Heart left ventricle (tissue), 16 donors: ENCODE measurements around the gene C1S. TPM values are rescaled to one million over a fixed set of nuclear protein-coding genes. Genes with fewer than 3 reads are reported as not detected.

Source experiments
- ATAC-seq, 4 donors: fragments of 200-7000 bp; cut with Tn5 transposase; one replicate each; pipeline ENCODE4 v1.9.1; 2020 to 2022; ENCODE audit warnings: moderate library complexity in 4 of 4, mild to moderate bottlenecking in 3 of 4, moderate number of reproducible peaks in 1 of 4
- DNase-seq, 5 donors: peaks; one replicate each; pipeline ENCODE4 v3.0.0-alpha.2; 2020
- H3K27ac ChIP-seq, 12 donors: fragments of 200-600 bp; sonication (generic) in 4 of 12; one replicate each; pipeline versions ENCODE4 v1.5.0 to v1.8.0; 2016 to 2022; ENCODE audit warnings: mild to moderate bottlenecking in 2 of 12
- H3K27me3 ChIP-seq, 9 donors: fragments of 200-600 bp; sonication (generic) in 2 of 9; one replicate each; pipeline versions ENCODE4 v1.5.1 to v1.8.0; 2016 to 2022; ENCODE audit warnings: mild to moderate bottlenecking in 3 of 9
- H3K36me3 ChIP-seq, 9 donors: fragments of 200-600 bp; sonication (generic) in 2 of 9; one replicate each; pipeline versions ENCODE4 v1.5.0 to v1.8.0; 2018 to 2022; ENCODE audit warnings: mild to moderate bottlenecking in 2 of 9
- H3K4me1 ChIP-seq, 12 donors: fragments of 200-600 bp; sonication (generic) in 4 of 12; one replicate each; pipeline versions ENCODE4 v1.5.0 to v1.8.0; 2016 to 2022; ENCODE audit warnings: mild to moderate bottlenecking in 3 of 12
- H3K4me3 ChIP-seq, 12 donors: fragments of 200-600 bp; sonication (generic) in 4 of 12; one replicate each; pipeline versions ENCODE4 v1.5.0 to v1.8.0; 2017 to 2022; ENCODE audit warnings: mild to moderate bottlenecking in 9 of 12, moderate library complexity in 4 of 12
- H3K9me3 ChIP-seq, 12 donors: fragments of 200-600 bp; sonication (generic) in 4 of 12; one replicate each; pipeline versions ENCODE4 v1.5.0 to v1.8.0; 2016 to 2022; ENCODE audit warnings: mild to moderate bottlenecking in 1 of 12
- POLR2A ChIP-seq, 2 donors: fragments of 450-650 bp; IDR thresholded peaks; one replicate each; pipeline ENCODE4 v1.6.1; 2017; ENCODE audit warnings: antibody characterized with exemption in 2 of 2, mild to moderate bottlenecking in 2 of 2, moderate library complexity in 2 of 2
- WGBS, 4 donors: extraction: QIAGEN DNeasy Blood & Tissue Kit in 2 of 4; methylation state at CpG; one replicate each; pipeline versions ENCODE4 v1.1.5 to v1.1.7; 2013 to 2018; 5-methylcytosine and 5-hydroxymethylcytosine counted together
- intact Hi-C, 10 donors: fragments of 100-400 bp; cut with DNase I; formaldehyde crosslinking; loops; one replicate each; pipeline versions ENCODE4 v1.11.1 to v1.14.2; 2022
- polyA plus RNA-seq, 2 donors: library from polyadenylated mRNA; stranded (reverse); fragments of 200-250 nt; gene quantifications; one replicate each; pipeline ENCODE4 v1.2.3, GENCODE V29; 2013
- total RNA-seq, 9 donors: library from RNA; depleted of rRNA in 2 of 9; stranded (reverse); fragments of >200 nt in 2 of 9; fragmentation: NEBNext Ultra II Directional in 3 of 9; extraction: Animal tissue kit (Norgen Biotek cat#: 25700) in 3 of 9; gene quantifications; one replicate each; pipeline versions ENCODE4 v1.1.0 to v1.2.4, GENCODE V29; 2016 to 2023
- TF ChIP-seq, protein P1 (sequence below), 12 donors: fragments of 200-600 bp; sonication (generic) in 4 of 12; IDR thresholded peaks; one replicate each; pipeline versions ENCODE4 v1.5.0 to v1.8.0; 2018 to 2022; ENCODE audit warnings: antibody characterized with exemption in 12 of 12, mild to moderate bottlenecking in 5 of 12
- donor health status: ischemic (EF 13 %, LVEDD 7.1; RV severe dilation, severe dysfunction).
- donor health status: healthy with polysubstance abuse.
- donor health status: DM: no; HTN: yes; CAD: no.
- donor health status: DM: no; HTN: no; CAD: no.
- donor health status: ischemic (EF 25% LVEDD 6.9; RV normal size, moderate dysfunction).
- donor health status: ischemic (EF 25% LVEDD 5.7; RV mildly dilated, moderate dysfunction).
- donor health status: healthy.
- donor health status: DM: yes; HTN: yes; CAD: no.
- donor health status: ischemic (EF 35%, LVEDD 5.7; RV mildly dilated, moderate dysfunction).
- donor health status: nonischemic (EF 11% LVEDD 7.7; RV severe dilation, severe dysfunction).
- donor health status: DM: yes; HTN: yes; CAD: no.
- donor health status: PGD.
- donor health status: ischemic (EF 29% LVEDD 5.4; RV normal size, mild dysfunction).
- donor health status: nonischemic (EF 23%, LVEDD 6.1; RV moderate dilation, normal function).

The C1S gene
- total and polyA plus RNA-seq, 11 donors, result 30.1 to 247 (median 60.5) TPM

DNA sequence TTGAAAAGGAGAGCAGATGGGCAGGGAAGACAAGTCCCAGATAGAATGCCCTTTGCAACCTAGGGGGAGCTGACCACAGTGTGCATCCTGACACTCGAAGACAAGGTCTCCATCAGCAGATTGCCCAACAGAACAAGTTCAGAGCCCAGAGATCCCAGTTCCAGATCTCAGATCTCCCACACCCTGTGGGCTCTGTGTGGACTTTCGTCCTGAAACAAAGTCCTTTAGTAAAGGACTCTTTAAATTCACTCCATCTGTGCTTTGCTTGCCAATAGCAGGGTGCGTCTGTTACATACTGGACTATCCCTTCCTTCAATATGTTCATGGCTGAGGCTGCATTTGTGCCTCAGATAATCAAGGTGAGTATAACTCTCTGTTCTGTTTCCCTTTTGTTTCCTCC lies 57.2 kb downstream of the C1S start:
- peaks cover 0 to 18% (median 5%) of the 10 kb centered on the region in 12 donors for H3K4me1 ChIP-seq
- ATAC-seq (no peak), DNase-seq (no peak)
- H3K9me3 ChIP-seq, result no peaks in the 10 kb centered on the region
- TF ChIP-seq POLR2A (IDR thresholded peaks at IDR 0.05), result no peak
- TF ChIP-seq, protein P1, sequence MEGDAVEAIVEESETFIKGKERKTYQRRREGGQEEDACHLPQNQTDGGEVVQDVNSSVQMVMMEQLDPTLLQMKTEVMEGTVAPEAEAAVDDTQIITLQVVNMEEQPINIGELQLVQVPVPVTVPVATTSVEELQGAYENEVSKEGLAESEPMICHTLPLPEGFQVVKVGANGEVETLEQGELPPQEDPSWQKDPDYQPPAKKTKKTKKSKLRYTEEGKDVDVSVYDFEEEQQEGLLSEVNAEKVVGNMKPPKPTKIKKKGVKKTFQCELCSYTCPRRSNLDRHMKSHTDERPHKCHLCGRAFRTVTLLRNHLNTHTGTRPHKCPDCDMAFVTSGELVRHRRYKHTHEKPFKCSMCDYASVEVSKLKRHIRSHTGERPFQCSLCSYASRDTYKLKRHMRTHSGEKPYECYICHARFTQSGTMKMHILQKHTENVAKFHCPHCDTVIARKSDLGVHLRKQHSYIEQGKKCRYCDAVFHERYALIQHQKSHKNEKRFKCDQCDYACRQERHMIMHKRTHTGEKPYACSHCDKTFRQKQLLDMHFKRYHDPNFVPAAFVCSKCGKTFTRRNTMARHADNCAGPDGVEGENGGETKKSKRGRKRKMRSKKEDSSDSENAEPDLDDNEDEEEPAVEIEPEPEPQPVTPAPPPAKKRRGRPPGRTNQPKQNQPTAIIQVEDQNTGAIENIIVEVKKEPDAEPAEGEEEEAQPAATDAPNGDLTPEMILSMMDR (IDR thresholded peaks at IDR 0.05), result no peak
- intact Hi-C loops, result no loop called here
- no peak overlapping the region for H3K27ac ChIP-seq
- WGBS, 4 donors, result 90 to 100% (median 92%) methylated on average over 3 of the region's 3 CpGs
- no peaks in the 10 kb centered on the region for H3K27me3 ChIP-seq
- H3K4me3 ChIP-seq, result no peak overlapping the region
- H3K36me3 ChIP-seq, result peaks cover 0 to 19% (median 0%) of the 10 kb centered on the region in 9 donors

DNA sequence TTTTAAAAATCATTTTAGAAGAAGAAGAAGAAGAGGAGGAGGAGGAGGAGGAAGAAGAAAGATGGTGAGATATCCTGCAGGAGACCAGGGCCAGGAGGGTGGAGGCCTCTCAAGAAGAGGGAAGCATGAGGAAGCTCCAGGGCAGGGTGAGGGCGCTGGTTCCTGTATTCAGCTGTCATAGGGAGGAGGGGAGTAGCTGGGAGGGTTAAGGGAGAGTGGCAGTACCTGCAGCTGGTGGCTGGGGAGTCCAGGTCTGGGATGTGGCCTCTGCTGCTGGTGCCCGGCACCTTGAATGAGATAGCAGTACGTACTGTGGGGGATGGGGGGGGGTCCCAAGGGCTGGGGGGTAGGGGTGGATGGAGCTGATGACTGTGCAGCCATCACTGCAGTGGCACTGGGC lies 58.4 kb downstream of the C1S start:
- Histone ChIP-seq H3K9me3 (no peaks in the 10 kb centered on the region), H3K4me3 (no peak overlapping the region), H3K27me3 (no peaks in the 10 kb centered on the region), H3K4me1 (peaks cover 0 to 19% (median 10%) of the 10 kb centered on the region in 12 donors), H3K27ac (no peak overlapping the region), H3K36me3 (peaks cover 0 to 19% (median 0%) of the 10 kb centered on the region in 9 donors)
- ATAC-seq (no peak), DNase-seq (no peak)
- TF ChIP-seq POLR2A (IDR thresholded peaks at IDR 0.05), result no peak
- TF ChIP-seq, protein P1 (IDR thresholded peaks at IDR 0.05), result no peak
- 66 to 85% (median 71%) methylated on average over 3 of the region's 3 CpGs for WGBS, 4 donors
- intact Hi-C loops, result no loop called here

DNA sequence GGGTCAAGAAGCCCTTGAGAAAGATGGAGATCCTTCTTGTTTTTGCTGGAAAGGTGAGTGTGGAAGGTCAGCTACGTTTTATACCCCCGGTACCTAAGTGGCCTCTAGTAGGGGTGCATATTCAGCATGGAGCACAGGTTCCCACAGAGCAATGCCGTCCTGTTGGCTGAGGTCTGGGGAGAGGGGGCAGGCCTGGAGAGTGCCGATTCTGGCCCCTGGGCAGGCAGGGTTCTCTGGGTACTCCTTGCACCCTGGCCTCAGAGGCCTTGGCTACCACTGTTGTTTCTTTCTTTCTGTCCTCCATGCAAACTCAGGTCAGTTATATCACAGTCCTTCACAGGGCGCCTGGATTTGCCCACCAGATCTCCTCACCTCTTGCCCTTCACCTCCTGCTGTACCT lies 59.6 kb downstream of the C1S start:
- Histone ChIP-seq H3K4me3 (no peak overlapping the region), H3K27ac (no peak overlapping the region), H3K27me3 (no peaks in the 10 kb centered on the region), H3K36me3 (peaks cover 0 to 19% (median 0%) of the 10 kb centered on the region in 9 donors), H3K4me1 (peaks cover 0 to 20% (median 10%) of the 10 kb centered on the region in 12 donors), H3K9me3 (no peaks in the 10 kb centered on the region)
- DNase-seq (no peak), ATAC-seq (no peak)
- no peak for TF ChIP-seq POLR2A (IDR thresholded peaks at IDR 0.05)
- TF ChIP-seq, protein P1 (IDR thresholded peaks at IDR 0.05), result no peak
- intact Hi-C loops, result no loop called here
- WGBS, 4 donors, result 88 to 95% (median 89%) methylated on average over 5 of the region's 5 CpGs

Other genes with a start within 250 kb of the C1S start
- 1 to 10 TPM; 1.8 to 5.2 (median 2.9) TPM for gene GPR162, start 238.9 kb upstream of the C1S start, total RNA-seq
- gene GPR162, start 238.9 kb upstream of the C1S start, polyA plus RNA-seq, result 1 to 10 TPM; 4.4 to 7.7 TPM
- gene P3H3, start 232.3 kb upstream of the C1S start, total RNA-seq, result 10 to 100 TPM in 7 of 9 donors, 1 to 10 TPM in 2; 4.2 to 26.7 (median 16.6) TPM
- gene P3H3, start 232.3 kb upstream of the C1S start, polyA plus RNA-seq, result 10 to 100 TPM; 11.5 to 29.9 TPM
- 10 to 100 TPM in 2 of 9 donors, 1 to 10 TPM in 6, under 1 TPM in 1; 0.64 to 12.4 (median 6.2) TPM for gene GNB3, start 219.8 kb upstream of the C1S start, total RNA-seq
- 1 to 10 TPM; 1.9 to 6.2 TPM for gene GNB3, start 219.8 kb upstream of the C1S start, polyA plus RNA-seq
- 1 to 10 TPM in 1 of 9 donors, under 1 TPM in 7, not detected in 1; 0.44 to 8.3 (median 0.96) TPM for gene CDCA3, start 209.4 kb upstream of the C1S start, total RNA-seq
- gene CDCA3, start 209.4 kb upstream of the C1S start, polyA plus RNA-seq, result under 1 TPM; 0.42 to 0.65 TPM
- 10 to 100 TPM; 42.0 to 96.8 (median 61.6) TPM for gene USP5, start 208.6 kb upstream of the C1S start, total RNA-seq
- 10 to 100 TPM; 23.4 to 52.8 TPM for gene USP5, start 208.6 kb upstream of the C1S start, polyA plus RNA-seq
- gene TPI1, start 193.2 kb upstream of the C1S start, total RNA-seq, result 1,000 to 10,000 TPM in 1 of 9 donors, 100 to 1,000 TPM in 8; 600 to 1,024 (median 730) TPM
- 1,000 to 10,000 TPM in 1 of 2 donors, 100 to 1,000 TPM in 1; 648 to 1,605 TPM for gene TPI1, start 193.2 kb upstream of the C1S start, polyA plus RNA-seq
- 1 to 10 TPM; 2.3 to 6.6 (median 3.1) TPM for gene SPSB2, start 187.4 kb upstream of the C1S start, total RNA-seq
- 1 to 10 TPM; 4.4 to 4.6 TPM for gene SPSB2, start 187.4 kb upstream of the C1S start, polyA plus RNA-seq
- 10 to 100 TPM in 5 of 9 donors, 1 to 10 TPM in 4; 8.2 to 15.1 (median 10.3) TPM for gene LRRC23, start 155.9 kb upstream of the C1S start, total RNA-seq
- 10 to 100 TPM; 14.8 to 15.3 TPM for gene LRRC23, start 155.9 kb upstream of the C1S start, polyA plus RNA-seq
- gene ENO2, start 146.1 kb upstream of the C1S start, total RNA-seq, result 10 to 100 TPM in 6 of 9 donors, 1 to 10 TPM in 3; 4.6 to 30.9 (median 11.6) TPM
- gene ENO2, start 146.1 kb upstream of the C1S start, polyA plus RNA-seq, result 10 to 100 TPM; 10.4 to 22.1 TPM
- gene ATN1, start 132.8 kb upstream of the C1S start, total RNA-seq, result 10 to 100 TPM; 38.4 to 82.9 (median 67.2) TPM
- gene ATN1, start 132.8 kb upstream of the C1S start, polyA plus RNA-seq, result 10 to 100 TPM; 61.3 to 65.6 TPM
- gene RNU7-1, start 116.9 kb upstream of the C1S start, total RNA-seq, result not detected
- not detected for gene RNU7-1, start 116.9 kb upstream of the C1S start, polyA plus RNA-seq
- gene C12orf57, start 116.7 kb upstream of the C1S start, total RNA-seq, result 100 to 1,000 TPM; 108 to 394 (median 167) TPM
- gene C12orf57, start 116.7 kb upstream of the C1S start, polyA plus RNA-seq, result 100 to 1,000 TPM; 258 to 460 TPM
- 10 to 100 TPM in 2 of 9 donors, 1 to 10 TPM in 7; 3.5 to 63.2 (median 5.9) TPM for gene PTPN6, start 109.4 kb upstream of the C1S start, total RNA-seq
- 1 to 10 TPM; 6.6 to 6.7 TPM for gene PTPN6, start 109.4 kb upstream of the C1S start, polyA plus RNA-seq
- gene PHB2, start 90.1 kb upstream of the C1S start, total RNA-seq, result 100 to 1,000 TPM; 128 to 189 (median 152) TPM
- 100 to 1,000 TPM; 112 to 192 TPM for gene PHB2, start 90.1 kb upstream of the C1S start, polyA plus RNA-seq
- 10 to 100 TPM; 24.2 to 43.1 (median 35.9) TPM for gene EMG1, start 89.8 kb upstream of the C1S start, total RNA-seq
- gene EMG1, start 89.8 kb upstream of the C1S start, polyA plus RNA-seq, result 10 to 100 TPM; 23.0 to 38.2 TPM
- gene LPCAT3, start 42.2 kb upstream of the C1S start, total RNA-seq, result 10 to 100 TPM; 19.9 to 66.3 (median 46.8) TPM
- 10 to 100 TPM; 26.9 to 43.4 TPM for gene LPCAT3, start 42.2 kb upstream of the C1S start, polyA plus RNA-seq
- 100 to 1,000 TPM in 5 of 9 donors, 10 to 100 TPM in 4; 42.6 to 343 (median 107) TPM for gene C1R, start 31.7 kb downstream of the C1S start, total RNA-seq
- gene C1R, start 31.7 kb downstream of the C1S start, polyA plus RNA-seq, result 10 to 100 TPM; 49.1 to 98.5 TPM
- 10 to 100 TPM in 3 of 9 donors, 1 to 10 TPM in 6; 5.4 to 27.1 (median 7.9) TPM for gene C1RL, start 48.5 kb downstream of the C1S start, total RNA-seq
- 1 to 10 TPM; 7.9 to 9.8 TPM for gene C1RL, start 48.5 kb downstream of the C1S start, polyA plus RNA-seq
- gene RBP5, start 68.2 kb downstream of the C1S start, total RNA-seq, result 1 to 10 TPM in 1 of 9 donors, under 1 TPM in 1, not detected in 7; 0.86 to 2.1 TPM
- under 1 TPM; 0.34 to 0.94 TPM for gene RBP5, start 68.2 kb downstream of the C1S start, polyA plus RNA-seq
- gene CLSTN3, start 69.7 kb downstream of the C1S start, total RNA-seq, result 10 to 100 TPM in 2 of 9 donors, 1 to 10 TPM in 7; 3.3 to 18.7 (median 4.1) TPM
- 1 to 10 TPM; 3.1 to 4.2 TPM for gene CLSTN3, start 69.7 kb downstream of the C1S start, polyA plus RNA-seq
- gene PEX5, start 129.0 kb downstream of the C1S start, total RNA-seq, result 10 to 100 TPM; 24.9 to 40.1 (median 29.9) TPM
- gene PEX5, start 129.0 kb downstream of the C1S start, polyA plus RNA-seq, result 10 to 100 TPM in 1 of 2 donors, 1 to 10 TPM in 1; 9.7 to 45.9 TPM
- not detected for gene ACSM4, start 243.4 kb downstream of the C1S start, total RNA-seq
- gene ACSM4, start 243.4 kb downstream of the C1S start, polyA plus RNA-seq, result not detected